ENCODE results near the gene R3HCC1L.
"Not testable (repeated sequence)": the region's sequence is repeated elsewhere in the genome, so short reads cannot be mapped to it uniquely, and the experiment has no call there.

The R3HCC1L gene

GRCh38 chr10:98133075-98133752, 1.2 kb upstream of the R3HCC1L start:
- not testable (repeated sequence) for DNase-seq

GRCh38 chr10:98134117-98134430, 383 bp upstream of the R3HCC1L start:
- no peak for DNase-seq

- DNase-seq: no peak
Measured at GRCh38 chr10:98135222-98135899, 904 bp downstream of the R3HCC1L start.

- DNase-seq: not testable (repeated sequence)
Measured at GRCh38 chr10:98136775-98137174, 2.3 kb downstream of the R3HCC1L start.

- DNase-seq: no peak
Measured at GRCh38 chr10:98138031-98138430, 3.6 kb downstream of the R3HCC1L start.

GRCh38 chr10:98139431-98139830, 5.0 kb downstream of the R3HCC1L start:
- DNase-seq: no peak

GRCh38 chr10:98141484-98142073, 7.1 kb downstream of the R3HCC1L start:
- no peak for DNase-seq

GRCh38 chr10:98144985-98145384, 10.5 kb downstream of the R3HCC1L start:
- no peak for DNase-seq

GRCh38 chr10:98149858-98150257, 15.4 kb downstream of the R3HCC1L start:
- DNase-seq: no peak

- DNase-seq: no peak
Measured at GRCh38 chr10:98150544-98150943, 16.1 kb downstream of the R3HCC1L start.

GRCh38 chr10:98152778-98153177, 18.3 kb downstream of the R3HCC1L start:
- DNase-seq: not testable (repeated sequence)

- DNase-seq: not testable (repeated sequence)
Measured at GRCh38 chr10:98153213-98153958, 18.9 kb downstream of the R3HCC1L start.

GRCh38 chr10:98154076-98154475, 19.6 kb downstream of the R3HCC1L start:
- DNase-seq: no peak

GRCh38 chr10:98158576-98158975, 24.1 kb downstream of the R3HCC1L start:
- DNase-seq: no peak

- DNase-seq: no peak
Measured at GRCh38 chr10:98163941-98164340, 29.5 kb downstream of the R3HCC1L start.

GRCh38 chr10:98167191-98167590, 32.7 kb downstream of the R3HCC1L start:
- DNase-seq: no peak

GRCh38 chr10:98168147-98168546, 33.7 kb downstream of the R3HCC1L start:
- DNase-seq: no peak

GRCh38 chr10:98168766-98169165, 34.3 kb downstream of the R3HCC1L start:
- no peak for DNase-seq

- DNase-seq: no peak
Measured at GRCh38 chr10:98169379-98169778, 34.9 kb downstream of the R3HCC1L start.

GRCh38 chr10:98170249-98171117, 36.0 kb downstream of the R3HCC1L start:
- DNase-seq: peak; percentile 43

GRCh38 chr10:98172073-98172472, 37.6 kb downstream of the R3HCC1L start:
- DNase-seq: peak; percentile 82

- peak; percentile 76 for DNase-seq
Measured at GRCh38 chr10:98172495-98172894, 38.0 kb downstream of the R3HCC1L start.

- no peak for DNase-seq
Measured at GRCh38 chr10:98173260-98173659, 38.8 kb downstream of the R3HCC1L start.

Measured in femur (tissue), 1 donor.